GM12878 (cell line): Measurements from ENCODE around the gene TRABD2B.

Experiments
- JUND ChIP-seq: IDR thresholded peaks from 2 replicates; pipeline ENCODE4 v1.6.1; 2012; ENCODE audit warnings: low read depth, mild to moderate bottlenecking, low read length, improper control_type of control experiment, moderate library complexity
- RAD21 ChIP-seq: IDR thresholded peaks from 2 replicates; pipeline ENCODE4 v1.6.1; 2011; ENCODE audit warnings: mild to moderate bottlenecking, low read depth, low read length, moderate library complexity; ENCODE audit not compliant: insufficient read depth
- SIN3A ChIP-seq: IDR thresholded peaks from 2 replicates; pipeline ENCODE4 v1.6.1; 2012; ENCODE audit warnings: low read depth, low read length, improper control_type of control experiment
- SRF ChIP-seq, 2 experiments: IDR thresholded peaks; 2 replicates each; pipeline ENCODE4 v1.6.1; 2011; ENCODE audit warnings: low read depth in 2 of 2, low read length in 2 of 2, mild to moderate bottlenecking in 1 of 2, moderate library complexity in 1 of 2
- TAF1 ChIP-seq: IDR thresholded peaks from 2 replicates; pipeline ENCODE4 v1.6.1; 2011; ENCODE audit warnings: mild to moderate bottlenecking, low read depth, low read length, borderline replicate concordance
- TF ChIP-seq, protein P1 (sequence below): IDR thresholded peaks from 2 replicates; pipeline ENCODE4 v1.6.1; 2012; ENCODE audit warnings: low read depth, low read length, improper control_type of control experiment

DNA sequence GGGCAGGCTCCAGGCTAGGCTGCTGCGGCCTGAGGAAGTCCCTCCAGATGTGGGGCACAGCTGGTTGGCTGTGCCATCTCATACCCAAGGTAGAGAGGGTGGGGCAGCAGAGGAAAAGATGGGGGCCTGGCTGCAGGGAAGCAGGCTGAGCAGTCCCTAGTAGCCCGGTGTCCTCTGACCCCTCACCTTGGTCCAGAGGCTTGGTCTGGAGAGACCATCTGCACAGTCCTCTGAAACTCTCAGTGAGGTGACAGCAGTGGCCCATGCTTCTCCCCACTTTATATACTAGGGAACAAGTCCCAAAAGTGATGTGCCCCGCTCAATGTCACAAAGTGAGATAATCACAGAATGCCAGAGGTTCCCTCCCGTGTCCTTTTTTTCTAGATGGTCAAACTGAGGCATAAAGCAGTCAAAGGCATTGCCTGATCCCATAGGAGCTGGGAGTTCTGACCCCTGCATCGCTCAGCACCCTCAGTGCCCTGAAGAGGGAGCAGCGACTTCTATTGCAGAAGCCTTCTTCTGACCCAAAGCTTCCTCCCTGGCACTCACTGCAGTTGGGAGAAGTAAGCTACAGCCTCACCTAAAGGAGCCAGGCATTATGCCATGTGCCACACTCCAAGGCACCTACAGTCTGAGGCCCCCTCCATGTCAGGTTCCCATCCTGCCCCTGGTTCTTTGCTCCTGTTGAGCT, 45.5 kb downstream of the TRABD2B start:
- no peak for TF ChIP-seq SIN3A
- TF ChIP-seq, protein P1, sequence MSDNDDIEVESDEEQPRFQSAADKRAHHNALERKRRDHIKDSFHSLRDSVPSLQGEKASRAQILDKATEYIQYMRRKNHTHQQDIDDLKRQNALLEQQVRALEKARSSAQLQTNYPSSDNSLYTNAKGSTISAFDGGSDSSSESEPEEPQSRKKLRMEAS, result no peak
- TF ChIP-seq SRF (IDR thresholded peaks at IDR 0.05; ENCODE audit: low read depth in 2 of 2, low read length in 2 of 2), result no peak
- no peak for TF ChIP-seq JUND
- no peak for TF ChIP-seq TAF1
- TF ChIP-seq RAD21, result no peak
